HEK293 (cell line): ENCODE measurements around the gene MAGEE2.
"Not testable (repeated sequence)": the region's sequence is repeated elsewhere in the genome, so short reads cannot be mapped to it uniquely, and the experiment has no call there.

Experiments
- CTCF ChIA-PET: fragments of 350-600 bp; formaldehyde crosslinking; extraction: SDS; loops from one replicate; lab custom pipeline; 2021; ENCODE audit warnings: antibody characterized with exemption; lab: Yijun Ruan, JAX
- POLR2A ChIA-PET: fragments of 300-600 bp; formaldehyde crosslinking; extraction: SDS; loops from one replicate; lab custom pipeline; 2020; ENCODE audit warnings: antibody characterized with exemption, inconsistent platforms; lab: Yijun Ruan, JAX
- H3K27ac ChIP-seq: fragments of 200-500 bp; sonication (Bioruptor generic); 2 replicates; pipeline ENCODE4 v1.5.1; 2014; ENCODE audit warnings: low read depth, low read length, control low read depth, inconsistent platforms; ENCODE audit errors: extremely low read depth
- H3K36me3 ChIP-seq, 2 experiments: fragments of 200-500 bp in 1 of 2; sonication (Bioruptor generic) in 1 of 2; 1 replicate in 1 of 2; 2 replicates in 1 of 2; pipeline ENCODE4 v1.5.1; 2014 to 2017; ENCODE audit warnings: inconsistent platforms in 2 of 2, low read length in 2 of 2; ENCODE audit not compliant: control insufficient read depth in 2 of 2, insufficient read depth in 1 of 2
- H3K4me1 ChIP-seq: fragments of 200-500 bp; sonication (Bioruptor generic); 2 replicates; pipeline ENCODE4 v1.5.1; 2014; ENCODE audit warnings: mild to moderate bottlenecking, low read length, inconsistent platforms; ENCODE audit not compliant: control insufficient read depth, insufficient read depth
- H3K4me3 ChIP-seq: 2 replicates; pipeline ENCODE4 v1.5.1; 2011; ENCODE audit warnings: low read depth, mild to moderate bottlenecking, control low read depth, low read length, moderate library complexity
- H3K9me3 ChIP-seq: fragments of 200-500 bp; sonication (Bioruptor generic); 2 replicates; pipeline ENCODE4 v1.5.1; 2014; ENCODE audit warnings: low read depth, low read length, inconsistent platforms; ENCODE audit not compliant: control insufficient read depth, insufficient read depth
- BCL11A ChIP-seq: fragments of 450-650 bp; formaldehyde crosslinking; IDR thresholded peaks from 2 replicates; pipeline ENCODE4 v1.5.1; 2016; ENCODE audit warnings: low read depth, missing biosample characterization, missing genetic modification characterization
- MEIS1 ChIP-seq: sonication (generic); formaldehyde crosslinking; IDR thresholded peaks from 2 replicates; pipeline ENCODE4 v1.8.1; 2022; ENCODE audit warnings: missing genetic modification reagents, mild to moderate bottlenecking, borderline replicate concordance
- OVOL3 ChIP-seq: fragments of 450-650 bp; formaldehyde crosslinking; IDR thresholded peaks from 2 replicates; pipeline ENCODE4 v1.5.1; 2016; ENCODE audit warnings: missing biosample characterization, missing genetic modification characterization
- ZBTB8A ChIP-seq: fragments of 450-650 bp; formaldehyde crosslinking; IDR thresholded peaks from 2 replicates; pipeline ENCODE4 v1.5.1; 2016; ENCODE audit warnings: missing biosample characterization, missing genetic modification characterization
- ZFP69B ChIP-seq: fragments of 450-650 bp; formaldehyde crosslinking; IDR thresholded peaks from 2 replicates; pipeline ENCODE4 v1.5.1; 2016; ENCODE audit warnings: missing biosample characterization, missing genetic modification characterization
- ZNF112 ChIP-seq: fragments of 450-650 bp; formaldehyde crosslinking; IDR thresholded peaks from 2 replicates; pipeline ENCODE4 v1.5.0; 2017; ENCODE audit warnings: missing biosample characterization, missing genetic modification characterization
- ZNF146 ChIP-seq: fragments of 450-650 bp; formaldehyde crosslinking; IDR thresholded peaks from 2 replicates; pipeline ENCODE4 v1.5.1; 2016; ENCODE audit warnings: missing biosample characterization, missing genetic modification characterization
- ZNF211 ChIP-seq: fragments of 450-650 bp; formaldehyde crosslinking; IDR thresholded peaks from 2 replicates; pipeline ENCODE4 v1.5.1; 2016; ENCODE audit warnings: low read depth, missing biosample characterization, missing genetic modification characterization
- ZNF266 ChIP-seq: fragments of 450-650 bp; formaldehyde crosslinking; IDR thresholded peaks from 2 replicates; pipeline ENCODE4 v1.5.1; 2016; ENCODE audit warnings: missing biosample characterization, missing genetic modification characterization, low read depth
- ZNF404 ChIP-seq: fragments of 450-650 bp; formaldehyde crosslinking; IDR thresholded peaks from 2 replicates; pipeline ENCODE4 v1.5.1; 2017; ENCODE audit warnings: missing biosample characterization, missing genetic modification characterization
- ZNF48 ChIP-seq: fragments of 450-650 bp; formaldehyde crosslinking; IDR thresholded peaks from 2 replicates; pipeline ENCODE4 v1.5.1; 2016; ENCODE audit warnings: missing biosample characterization, missing genetic modification characterization
- ZNF549 ChIP-seq: fragments of 450-650 bp; IDR thresholded peaks from 2 replicates; pipeline ENCODE4 v1.5.1; 2018; ENCODE audit warnings: missing biosample characterization, missing genetic modification characterization, mild to moderate bottlenecking, inconsistent platforms, moderate library complexity
- ZNF585B ChIP-seq: fragments of 450-650 bp; formaldehyde crosslinking; IDR thresholded peaks from 2 replicates; pipeline ENCODE4 v1.5.1; 2016; ENCODE audit warnings: missing biosample characterization, missing genetic modification characterization
- ZNF596 ChIP-seq: fragments of 450-650 bp; IDR thresholded peaks from 2 replicates; pipeline ENCODE4 v1.5.0; 2018; ENCODE audit warnings: missing biosample characterization, mild to moderate bottlenecking, missing genetic modification characterization, moderate library complexity
- ZNF600 ChIP-seq: fragments of 450-650 bp; formaldehyde crosslinking; IDR thresholded peaks from 2 replicates; pipeline ENCODE4 v1.5.1; 2016; ENCODE audit warnings: missing biosample characterization, missing genetic modification characterization
- ZNF610 ChIP-seq: fragments of 450-650 bp; formaldehyde crosslinking; IDR thresholded peaks from 2 replicates; pipeline ENCODE4 v1.5.1; 2016; ENCODE audit warnings: missing biosample characterization, missing genetic modification characterization, borderline replicate concordance
- ZNF677 ChIP-seq: fragments of 450-650 bp; IDR thresholded peaks from 2 replicates; pipeline ENCODE4 v1.5.0; 2018; ENCODE audit warnings: missing biosample characterization, mild to moderate bottlenecking, missing genetic modification characterization, moderate library complexity
- ZNF747 ChIP-seq: fragments of 450-650 bp; formaldehyde crosslinking; IDR thresholded peaks from 2 replicates; pipeline ENCODE4 v1.5.1; 2016; ENCODE audit warnings: missing biosample characterization, missing genetic modification characterization
- TF ChIP-seq, protein P1 (sequence below): fragments of 450-650 bp; formaldehyde crosslinking; IDR thresholded peaks from 2 replicates; pipeline ENCODE4 v1.5.1; 2016; ENCODE audit warnings: missing biosample characterization, missing genetic modification characterization
- TF ChIP-seq, protein P2 (sequence below): fragments of 450-650 bp; formaldehyde crosslinking; IDR thresholded peaks from 2 replicates; pipeline ENCODE4 v1.5.1; 2016; ENCODE audit warnings: missing biosample characterization, missing genetic modification characterization
- TF ChIP-seq, protein P3 (sequence below): fragments of 450-650 bp; formaldehyde crosslinking; IDR thresholded peaks from 2 replicates; pipeline ENCODE4 v1.5.1; 2016; ENCODE audit warnings: missing biosample characterization, missing genetic modification characterization
- TF ChIP-seq, protein P4 (sequence below): fragments of 450-650 bp; formaldehyde crosslinking; IDR thresholded peaks from 2 replicates; pipeline ENCODE4 v1.5.1; 2016; ENCODE audit warnings: missing biosample characterization, missing genetic modification characterization

The MAGEE2 gene

GRCh38 chrX:75781611-75782010, 3.4 kb downstream of the MAGEE2 start:
- TF ChIP-seq BCL11A (tag by site-specific recombination) (no peak), ZNF610 (tag by site-specific recombination) (no peak), ZBTB8A (tag by site-specific recombination) (no peak), ZNF112 (tag by site-specific recombination) (no peak), ZNF48 (tag by site-specific recombination) (no peak), ZNF266 (tag by site-specific recombination) (no peak), ZNF596 (tag by site-specific recombination) (no peak), ZNF677 (tag by site-specific recombination) (no peak), ZNF600 (no peak), ZNF211 (tag by site-specific recombination) (no peak), ZNF585B (no peak), OVOL3 (no peak), ZNF747 (no peak), MEIS1 (CRISPR knock-in tag) (no peak), ZFP69B (no peak), ZNF404 (tag by site-specific recombination) (no peak), ZNF549 (no peak)
- TF ChIP-seq, protein P1, sequence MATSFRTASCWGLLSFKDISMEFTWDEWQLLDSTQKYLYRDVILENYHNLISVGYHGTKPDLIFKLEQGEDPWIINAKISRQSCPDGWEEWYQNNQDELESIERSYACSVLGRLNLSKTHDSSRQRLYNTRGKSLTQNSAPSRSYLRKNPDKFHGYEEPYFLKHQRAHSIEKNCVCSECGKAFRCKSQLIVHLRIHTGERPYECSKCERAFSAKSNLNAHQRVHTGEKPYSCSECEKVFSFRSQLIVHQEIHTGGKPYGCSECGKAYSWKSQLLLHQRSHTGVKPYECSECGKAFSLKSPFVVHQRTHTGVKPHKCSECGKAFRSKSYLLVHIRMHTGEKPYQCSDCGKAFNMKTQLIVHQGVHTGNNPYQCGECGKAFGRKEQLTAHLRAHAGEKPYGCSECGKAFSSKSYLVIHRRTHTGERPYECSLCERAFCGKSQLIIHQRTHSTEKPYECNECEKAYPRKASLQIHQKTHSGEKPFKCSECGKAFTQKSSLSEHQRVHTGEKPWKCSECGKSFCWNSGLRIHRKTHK (tag by site-specific recombination) = no peak
- TF ChIP-seq, protein P2, sequence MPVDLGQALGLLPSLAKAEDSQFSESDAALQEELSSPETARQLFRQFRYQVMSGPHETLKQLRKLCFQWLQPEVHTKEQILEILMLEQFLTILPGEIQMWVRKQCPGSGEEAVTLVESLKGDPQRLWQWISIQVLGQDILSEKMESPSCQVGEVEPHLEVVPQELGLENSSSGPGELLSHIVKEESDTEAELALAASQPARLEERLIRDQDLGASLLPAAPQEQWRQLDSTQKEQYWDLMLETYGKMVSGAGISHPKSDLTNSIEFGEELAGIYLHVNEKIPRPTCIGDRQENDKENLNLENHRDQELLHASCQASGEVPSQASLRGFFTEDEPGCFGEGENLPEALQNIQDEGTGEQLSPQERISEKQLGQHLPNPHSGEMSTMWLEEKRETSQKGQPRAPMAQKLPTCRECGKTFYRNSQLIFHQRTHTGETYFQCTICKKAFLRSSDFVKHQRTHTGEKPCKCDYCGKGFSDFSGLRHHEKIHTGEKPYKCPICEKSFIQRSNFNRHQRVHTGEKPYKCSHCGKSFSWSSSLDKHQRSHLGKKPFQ (tag by site-specific recombination) = no peak
- TF ChIP-seq, protein P3, sequence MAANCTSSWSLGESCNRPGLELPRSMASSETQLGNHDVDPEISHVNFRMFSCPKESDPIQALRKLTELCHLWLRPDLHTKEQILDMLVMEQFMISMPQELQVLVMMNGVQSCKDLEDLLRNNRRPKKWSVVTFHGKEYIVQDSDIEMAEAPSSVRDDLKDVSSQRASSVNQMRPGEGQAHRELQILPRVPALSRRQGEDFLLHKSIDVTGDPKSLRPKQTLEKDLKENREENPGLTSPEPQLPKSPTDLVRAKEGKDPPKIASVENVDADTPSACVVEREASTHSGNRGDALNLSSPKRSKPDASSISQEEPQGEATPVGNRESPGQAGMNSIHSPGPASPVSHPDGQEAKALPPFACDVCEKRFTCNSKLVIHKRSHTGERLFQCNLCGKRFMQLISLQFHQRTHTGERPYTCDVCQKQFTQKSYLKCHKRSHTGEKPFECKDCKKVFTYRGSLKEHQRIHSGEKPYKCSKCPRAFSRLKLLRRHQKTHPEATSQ (tag by site-specific recombination) = no peak
- Histone ChIP-seq H3K4me3 (no peak overlapping the region), H3K27ac (no peak overlapping the region), H3K36me3 (no peaks in the 10 kb centered on the region), H3K9me3 (no peaks in the 10 kb centered on the region), H3K4me1 (no peaks in the 10 kb centered on the region)
- CTCF ChIA-PET = interaction anchor here (0.6 kb wide), 1 partner anchor 10 kb away, joined by 5 read pairs; no protein-coding TSS in a partner anchor
- POLR2A ChIA-PET = no interaction called here

DNA sequence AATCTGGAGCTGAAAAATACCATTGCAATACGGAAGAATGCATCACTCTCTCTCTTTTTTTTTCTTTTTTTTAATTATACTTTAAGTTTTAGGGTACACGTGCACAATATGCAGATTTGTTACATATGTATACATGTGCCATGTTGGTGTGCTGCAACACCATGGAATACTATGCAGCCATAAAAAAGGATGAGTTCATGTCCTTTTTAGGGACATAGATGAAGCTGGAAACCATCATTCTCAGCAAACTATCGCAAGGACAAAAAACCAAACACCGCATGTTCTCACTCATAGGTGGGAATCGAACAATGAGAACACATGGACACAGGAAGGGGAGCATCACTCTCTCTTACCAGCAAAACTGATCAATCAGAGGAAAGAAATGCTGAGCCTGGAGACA, 17.0 kb downstream of the MAGEE2 start:
- POLR2A ChIA-PET, H3K4me3 ChIP-seq, CTCF ChIA-PET, H3K36me3 ChIP-seq, H3K9me3 ChIP-seq, H3K27ac ChIP-seq, H3K4me1 ChIP-seq: not testable (repeated sequence)
- peak; percentile 65; the same call in 1 of the 2 replicates for TF ChIP-seq ZNF146
- TF ChIP-seq, protein P4, sequence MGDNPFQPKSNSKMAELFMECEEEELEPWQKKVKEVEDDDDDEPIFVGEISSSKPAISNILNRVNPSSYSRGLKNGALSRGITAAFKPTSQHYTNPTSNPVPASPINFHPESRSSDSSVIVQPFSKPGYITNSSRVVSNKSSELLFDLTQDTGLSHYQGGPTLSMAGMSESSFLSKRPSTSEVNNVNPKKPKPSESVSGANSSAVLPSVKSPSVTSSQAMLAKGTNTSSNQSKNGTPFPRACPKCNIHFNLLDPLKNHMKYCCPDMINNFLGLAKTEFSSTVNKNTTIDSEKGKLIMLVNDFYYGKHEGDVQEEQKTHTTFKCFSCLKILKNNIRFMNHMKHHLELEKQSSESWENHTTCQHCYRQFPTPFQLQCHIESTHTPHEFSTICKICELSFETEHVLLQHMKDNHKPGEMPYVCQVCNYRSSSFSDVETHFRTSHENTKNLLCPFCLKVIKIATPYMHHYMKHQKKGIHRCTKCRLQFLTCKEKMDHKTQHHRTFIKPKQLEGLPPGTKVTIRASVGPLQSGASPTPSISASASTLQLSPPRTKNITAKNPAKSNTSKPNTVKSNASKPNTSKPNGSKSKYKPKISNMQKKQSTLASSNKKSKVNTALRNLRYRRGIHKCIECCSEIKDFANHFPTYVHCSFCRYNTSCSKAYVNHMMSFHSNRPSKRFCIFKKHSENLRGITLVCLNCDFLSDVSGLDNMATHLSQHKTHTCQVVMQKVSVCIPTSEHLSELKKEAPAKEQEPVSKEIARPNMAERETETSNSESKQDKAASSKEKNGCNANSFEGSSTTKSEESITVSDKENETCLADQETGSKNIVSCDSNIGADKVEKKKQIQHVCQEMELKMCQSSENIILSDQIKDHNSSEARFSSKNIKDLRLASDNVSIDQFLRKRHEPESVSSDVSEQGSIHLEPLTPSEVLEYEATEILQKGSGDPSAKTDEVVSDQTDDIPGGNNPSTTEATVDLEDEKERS (tag by site-specific recombination) = peak; percentile 79; the same call in 1 of the 2 replicates
